ENCODE results near the gene CRYBG1.
"Not testable (repeated sequence)": the region's sequence is repeated elsewhere in the genome, so short reads cannot be mapped to it uniquely, and the experiment has no call there.

CRYBG1 gene

GRCh38 chr6:106512048-106512967 is 151.8 kb downstream of the CRYBG1 start:
- ChIA-PET CTCF (interaction anchor here (0.5 to 1.0 kb wide), 8 partner anchors 11 to 713 kb away, joined by 3 to 7 read pairs (median 4); no protein-coding TSS in a partner anchor), POLR2A (ENCODE audit: low non-redundant PET) (no interaction called here)
- TF ChIP-seq CTCF (conservative IDR thresholded peaks at IDR 0.05; ENCODE audit: low read depth): peak; percentile 36; the same call in 1 of the 2 replicates
- peak overlapping the region; percentile 98 for H3K27ac ChIP-seq
- no peak for DNase-seq (ENCODE audit: low spot score)

- TF ChIP-seq CTCF (conservative IDR thresholded peaks at IDR 0.05; ENCODE audit: low read depth): no peak
- peak overlapping the region; percentile 98 for H3K27ac ChIP-seq
- ChIA-PET CTCF (interaction anchor here (0.5 to 0.8 kb wide), 6 partner anchors 12 to 714 kb away, joined by 3 to 4 read pairs (median 3); no protein-coding TSS in a partner anchor), POLR2A (ENCODE audit: low non-redundant PET) (interaction anchor here (0.5 kb wide), 1 partner anchor 14 kb away, joined by 5 read pairs; no protein-coding TSS in a partner anchor)
- DNase-seq (ENCODE audit: low spot score): no peak
Measured at GRCh38 chr6:106512968-106513574, 152.6 kb downstream of the CRYBG1 start.

- CTCF ChIA-PET: interaction anchor here (0.7 kb wide), 1 partner anchor 190 kb away, joined by 3 read pairs; no protein-coding TSS in a partner anchor
- DNase-seq (ENCODE audit: low spot score): no peak
- no peak for TF ChIP-seq CTCF (conservative IDR thresholded peaks at IDR 0.05; ENCODE audit: low read depth)
- POLR2A ChIA-PET (ENCODE audit: low non-redundant PET): interaction anchor here (0.5 kb wide), 1 partner anchor 13 kb away, joined by 5 read pairs; no protein-coding TSS in a partner anchor
- H3K27ac ChIP-seq: no peak overlapping the region
Measured at GRCh38 chr6:106513808-106514582, 153.5 kb downstream of the CRYBG1 start.

GRCh38 chr6:106514583-106514885 is 154.0 kb downstream of the CRYBG1 start:
- H3K27ac ChIP-seq: no peak overlapping the region
- ChIA-PET POLR2A (ENCODE audit: low non-redundant PET) (no interaction called here), CTCF (no interaction called here)
- no peak for DNase-seq (ENCODE audit: low spot score)
- no peak for TF ChIP-seq CTCF (conservative IDR thresholded peaks at IDR 0.05; ENCODE audit: low read depth)

- ChIA-PET CTCF (interaction anchor here (0.6 kb wide), 1 partner anchor 41 kb away, joined by 3 read pairs; no protein-coding TSS in a partner anchor), POLR2A (ENCODE audit: low non-redundant PET) (interaction anchor here (0.7 kb wide), 1 partner anchor 176 kb away, joined by 3 read pairs; no protein-coding TSS in a partner anchor)
- H3K27ac ChIP-seq: peak overlapping the region; percentile 58
- not testable (repeated sequence) for DNase-seq (ENCODE audit: low spot score)
Measured at GRCh38 chr6:106515582-106515981, 155.1 kb downstream of the CRYBG1 start.

- peak overlapping the region; percentile 58 for H3K27ac ChIP-seq
- ChIA-PET CTCF (no interaction called here), POLR2A (ENCODE audit: low non-redundant PET) (no interaction called here)
- TF ChIP-seq CTCF (conservative IDR thresholded peaks at IDR 0.05; ENCODE audit: low read depth): no peak
- DNase-seq (ENCODE audit: low spot score): no peak
Measured at GRCh38 chr6:106516616-106517015, 156.1 kb downstream of the CRYBG1 start.

Measured in RWPE1 (cell line).